ENCODE data around the gene IKZF5. TPM values are rescaled to one million over a fixed set of nuclear protein-coding genes. Genes with fewer than 3 reads are reported as not detected.

Gene IKZF5
- total RNA-seq, 4 donors from 2014 or later: 5.3 to 15.4 (median 10.2) TPM

DNA sequence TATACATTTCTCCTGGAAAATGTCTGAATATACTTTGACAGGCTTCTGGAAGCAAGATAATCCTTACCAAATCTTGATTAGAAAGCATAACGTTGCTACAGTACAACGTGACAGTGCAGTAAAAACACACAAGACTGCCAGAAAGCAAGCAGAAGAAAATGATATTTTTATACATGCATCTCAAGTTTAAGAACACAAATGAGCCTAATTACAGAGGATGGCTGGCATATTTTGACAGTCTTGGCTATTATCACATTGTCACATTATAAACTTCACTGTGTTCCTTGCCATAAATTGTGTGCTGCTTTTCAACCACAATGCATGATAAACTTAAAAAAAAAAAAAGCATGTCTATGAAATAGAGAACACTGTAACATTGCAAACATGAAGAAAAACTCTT is 4.3 kb downstream of the IKZF5 start:
- TF ChIP-seq, protein P1, sequence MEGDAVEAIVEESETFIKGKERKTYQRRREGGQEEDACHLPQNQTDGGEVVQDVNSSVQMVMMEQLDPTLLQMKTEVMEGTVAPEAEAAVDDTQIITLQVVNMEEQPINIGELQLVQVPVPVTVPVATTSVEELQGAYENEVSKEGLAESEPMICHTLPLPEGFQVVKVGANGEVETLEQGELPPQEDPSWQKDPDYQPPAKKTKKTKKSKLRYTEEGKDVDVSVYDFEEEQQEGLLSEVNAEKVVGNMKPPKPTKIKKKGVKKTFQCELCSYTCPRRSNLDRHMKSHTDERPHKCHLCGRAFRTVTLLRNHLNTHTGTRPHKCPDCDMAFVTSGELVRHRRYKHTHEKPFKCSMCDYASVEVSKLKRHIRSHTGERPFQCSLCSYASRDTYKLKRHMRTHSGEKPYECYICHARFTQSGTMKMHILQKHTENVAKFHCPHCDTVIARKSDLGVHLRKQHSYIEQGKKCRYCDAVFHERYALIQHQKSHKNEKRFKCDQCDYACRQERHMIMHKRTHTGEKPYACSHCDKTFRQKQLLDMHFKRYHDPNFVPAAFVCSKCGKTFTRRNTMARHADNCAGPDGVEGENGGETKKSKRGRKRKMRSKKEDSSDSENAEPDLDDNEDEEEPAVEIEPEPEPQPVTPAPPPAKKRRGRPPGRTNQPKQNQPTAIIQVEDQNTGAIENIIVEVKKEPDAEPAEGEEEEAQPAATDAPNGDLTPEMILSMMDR (IDR thresholded peaks at IDR 0.05): no peak
- ATAC-seq (ENCODE audit: low FRiP score) (no peak), DNase-seq (ENCODE audit: low spot score) (no peak)

DNA sequence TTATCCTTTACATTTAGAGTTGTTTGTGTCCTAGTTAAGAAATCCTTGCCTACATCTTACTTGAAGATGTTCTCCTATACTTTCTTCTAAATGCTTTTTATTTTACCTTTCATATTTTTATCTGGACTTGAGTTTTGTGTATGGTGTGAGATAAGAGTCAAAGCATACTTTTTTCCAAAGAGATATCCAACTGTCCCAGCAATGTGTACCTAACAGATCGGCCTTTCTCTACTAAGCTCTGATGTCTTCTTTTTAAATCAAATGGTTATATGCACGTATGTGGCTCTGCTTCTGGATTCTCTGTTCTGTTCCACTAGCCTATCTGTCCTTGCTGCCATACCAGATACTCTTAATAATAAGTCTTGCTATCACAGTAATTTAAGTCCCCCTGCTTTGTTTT is 7.2 kb downstream of the IKZF5 start:
- no peak for ATAC-seq (ENCODE audit: low FRiP score)
- DNase-seq (ENCODE audit: low spot score): no peak
- TF ChIP-seq, protein P1 (IDR thresholded peaks at IDR 0.05): no peak

DNA sequence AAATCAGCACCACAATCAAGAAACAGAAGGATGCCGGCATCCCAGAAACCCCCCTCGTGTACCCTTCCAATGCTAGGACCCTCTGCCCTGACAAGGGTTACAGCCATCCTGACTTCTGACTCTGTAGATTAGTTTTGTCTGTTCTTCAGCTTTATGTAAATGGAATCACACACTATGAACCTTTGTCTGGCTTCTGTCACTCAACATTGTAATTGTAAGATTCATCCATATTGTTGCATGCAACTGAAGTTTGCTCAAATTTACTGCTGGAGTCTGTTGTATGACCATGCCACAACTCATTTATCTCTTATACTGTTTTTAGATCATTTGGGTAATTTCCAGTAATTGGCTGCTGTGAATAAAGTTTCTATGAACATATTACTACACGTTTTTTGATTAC is 8.4 kb downstream of the IKZF5 start:
- ATAC-seq (ENCODE audit: low FRiP score) (no peak), DNase-seq (ENCODE audit: low spot score) (no peak)
- TF ChIP-seq, protein P1 (IDR thresholded peaks at IDR 0.05): no peak

DNA sequence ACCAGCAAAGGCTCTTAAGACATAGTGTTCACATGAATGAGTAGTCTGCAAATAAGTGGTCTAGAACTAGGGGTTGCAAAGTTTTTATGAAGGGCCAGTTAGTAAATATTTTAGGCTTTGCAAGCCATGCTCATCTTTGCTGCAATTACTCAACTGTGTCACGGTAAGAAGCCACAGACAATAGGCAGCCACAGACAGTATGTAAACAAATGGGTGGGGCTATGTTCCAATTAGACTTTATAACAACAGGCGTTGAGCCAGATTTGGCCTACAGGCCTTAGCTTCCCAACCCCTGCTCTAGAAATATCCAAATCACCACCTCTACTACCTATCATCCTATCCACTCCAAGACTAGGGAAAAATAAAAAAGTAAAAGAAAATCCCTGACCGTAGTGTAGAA is 9.2 kb downstream of the IKZF5 start:
- DNase-seq (ENCODE audit: low spot score) (no peak), ATAC-seq (ENCODE audit: low FRiP score) (no peak)
- TF ChIP-seq, protein P1 (IDR thresholded peaks at IDR 0.05): no peak

DNA sequence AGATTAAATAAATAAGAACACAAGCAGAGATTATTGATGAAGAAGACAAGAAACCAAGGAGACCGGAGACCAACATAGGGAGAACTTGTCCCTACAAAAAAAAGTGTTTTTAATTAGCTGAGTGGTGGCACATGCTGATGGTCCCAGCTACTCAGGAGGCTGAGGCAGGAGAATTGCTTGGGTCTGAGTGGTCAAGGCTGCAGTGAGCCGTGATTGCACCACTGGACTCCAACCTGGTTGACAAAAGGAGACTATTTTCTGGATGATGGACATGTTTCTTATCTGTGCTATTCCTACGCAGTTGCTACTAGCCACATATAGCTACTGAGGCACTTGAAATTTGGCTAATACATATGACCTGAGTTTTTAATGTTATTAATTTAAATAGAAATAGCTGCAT is 9.7 kb downstream of the IKZF5 start:
- ATAC-seq (ENCODE audit: low FRiP score): no peak
- DNase-seq (ENCODE audit: low spot score): no peak
- TF ChIP-seq, protein P1 (IDR thresholded peaks at IDR 0.05): no peak

DNA sequence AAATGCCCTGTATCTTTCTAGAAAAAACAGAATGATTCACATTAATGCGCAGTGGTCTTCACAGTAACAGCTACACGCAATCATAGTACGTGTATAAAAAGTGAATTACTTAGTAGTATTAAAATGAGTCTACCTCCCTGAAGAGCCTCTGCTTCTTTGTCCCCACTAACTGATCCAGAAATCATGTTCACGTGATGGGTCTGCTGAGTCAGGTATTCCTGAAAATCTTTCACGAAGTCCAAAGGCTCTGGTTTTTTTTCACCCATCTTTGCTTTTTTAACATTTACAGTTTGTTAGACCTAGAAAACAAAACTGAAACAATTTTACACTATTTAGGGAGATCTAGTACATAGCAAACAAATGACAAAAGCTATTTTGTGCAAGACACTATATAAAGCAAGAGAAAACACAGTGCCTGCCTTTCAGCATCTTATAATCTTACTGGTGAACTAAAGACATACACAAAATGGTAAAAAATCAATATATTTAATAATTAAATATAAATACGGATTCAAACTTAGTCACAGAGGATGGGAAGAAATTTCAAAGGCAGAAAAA is 10.2 kb downstream of the IKZF5 start:
- no peak for DNase-seq (ENCODE audit: low spot score)
- no peak for ATAC-seq (ENCODE audit: low FRiP score)
- TF ChIP-seq, protein P1 (IDR thresholded peaks at IDR 0.05): no peak

DNA sequence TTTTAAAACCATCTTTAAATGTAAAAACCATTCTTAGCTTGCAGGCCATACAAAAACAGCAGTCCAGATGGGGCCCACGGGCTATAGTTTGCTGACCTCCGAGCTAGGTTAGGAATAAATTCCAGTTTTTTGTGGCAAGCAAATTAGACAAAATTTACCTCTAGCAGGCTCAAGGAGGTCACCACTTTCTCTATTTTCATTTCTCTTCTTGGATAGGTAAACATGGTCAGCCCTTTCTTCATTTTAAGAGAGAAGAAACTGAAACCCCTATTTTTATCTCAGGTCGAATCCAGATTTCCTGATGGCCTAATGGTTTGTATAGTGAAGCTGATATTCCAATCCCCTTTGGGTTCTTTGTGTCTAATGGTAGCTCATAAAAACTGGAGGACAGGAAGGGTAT is 10.7 kb downstream of the IKZF5 start:
- no peak for ATAC-seq (ENCODE audit: low FRiP score)
- TF ChIP-seq, protein P1 (IDR thresholded peaks at IDR 0.05): no peak

More for the DNA sequence above, 10.7 kb downstream of the IKZF5 start:
- no peak for DNase-seq (ENCODE audit: low spot score)

Data from omental fat pad (tissue), 4 donors.